GM18508 (cell line): ENCODE results near the gene TMEM161B.
"Not testable (repeated sequence)": the region's sequence is repeated elsewhere in the genome, so short reads cannot be mapped to it uniquely, and the experiment has no call there.

ENCODE experiments used
- ATAC-seq: cut with Tn5 transposase; IDR thresholded peaks from one replicate; pipeline ENCODE4 v1.9.1; 2021; ENCODE audit warnings: moderate number of reproducible peaks; ENCODE audit not compliant: insufficient read depth, unreplicated experiment

TMEM161B gene

DNA sequence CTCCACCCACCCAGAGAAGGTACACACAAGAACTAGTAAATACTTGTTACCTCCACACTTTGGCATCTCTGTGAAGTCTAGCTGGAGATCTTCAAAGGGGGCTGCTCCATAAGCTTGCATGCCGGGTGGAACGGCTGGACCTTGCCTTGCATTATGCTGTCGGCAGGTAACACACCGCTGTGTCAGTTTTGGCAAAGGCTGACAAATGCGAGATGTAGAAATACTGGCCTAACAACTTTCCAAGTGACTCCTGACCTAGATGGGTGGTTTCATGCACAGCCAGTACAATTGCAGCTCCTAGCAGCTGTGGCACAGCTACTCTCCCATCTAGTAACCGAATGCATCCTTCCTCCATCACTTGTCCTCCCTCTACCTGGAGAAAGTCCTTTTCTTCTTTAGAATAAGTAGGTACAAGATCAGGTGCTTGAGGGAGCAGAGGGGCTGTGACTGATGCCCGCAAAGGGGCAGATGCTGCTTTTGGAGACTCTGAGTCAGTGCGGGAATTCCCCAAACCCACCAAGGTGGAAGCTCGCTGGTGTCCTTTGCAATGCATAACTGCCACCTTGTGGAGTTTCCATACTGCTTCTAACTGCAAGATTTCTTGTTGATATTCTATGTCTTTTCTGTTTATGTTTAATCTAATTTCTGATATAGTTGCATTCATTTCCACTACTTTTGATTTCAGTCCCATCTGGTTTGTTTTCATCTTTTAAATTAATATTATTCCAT, 78.4 kb downstream of the TMEM161B start:
- no peak for ATAC-seq

DNA sequence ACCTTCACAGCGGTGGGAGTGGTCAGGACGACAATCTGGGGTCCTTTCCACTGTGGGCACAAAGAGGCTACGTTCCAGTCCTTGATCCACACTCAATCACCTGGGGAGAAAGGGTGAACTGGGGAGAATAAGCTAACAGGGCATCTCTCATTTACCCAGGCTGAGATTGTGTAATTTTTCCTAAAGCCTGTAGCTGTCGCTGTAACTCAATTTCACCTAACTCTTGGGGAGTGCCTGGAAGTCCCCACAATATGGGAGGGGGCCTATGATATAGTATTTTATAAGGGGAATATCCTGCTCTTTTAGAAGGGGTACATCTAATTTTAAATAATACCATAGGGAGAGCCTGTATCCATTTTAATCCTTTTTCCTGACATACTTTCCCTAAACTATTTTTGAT, 79.2 kb downstream of the TMEM161B start:
- ATAC-seq = not testable (repeated sequence)

DNA sequence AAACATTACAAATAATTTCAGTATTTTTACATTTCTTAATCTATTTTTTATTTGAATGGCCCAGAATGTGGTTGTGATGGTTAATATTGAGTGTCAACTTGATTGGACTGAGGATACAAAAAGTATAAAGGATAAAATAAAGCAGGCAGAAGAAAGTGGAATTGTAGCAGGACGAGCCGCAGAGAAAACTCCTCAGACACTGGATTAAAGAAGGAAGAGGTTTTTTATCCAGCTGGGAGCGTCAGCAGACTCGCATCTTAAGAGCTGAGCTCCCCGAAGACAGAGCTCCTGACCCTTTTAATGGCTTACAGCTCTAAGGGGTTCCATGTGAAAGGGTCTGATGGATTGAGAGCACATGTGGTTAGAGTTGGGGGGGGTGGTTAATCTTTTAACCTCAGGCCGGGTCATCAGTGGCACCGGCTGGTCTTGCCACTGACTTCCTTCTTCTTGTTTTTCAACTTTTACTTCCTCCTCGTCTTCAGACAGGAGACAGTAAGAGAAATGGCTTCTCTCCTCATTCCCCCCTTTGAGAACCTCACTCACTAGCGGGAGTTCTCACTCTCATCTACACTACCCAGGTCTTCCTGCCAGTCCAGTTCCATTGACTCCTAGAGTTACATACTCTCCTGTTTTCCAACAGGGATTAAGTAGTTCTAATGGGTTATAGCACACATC, 80.0 kb downstream of the TMEM161B start:
- ATAC-seq = no peak

DNA sequence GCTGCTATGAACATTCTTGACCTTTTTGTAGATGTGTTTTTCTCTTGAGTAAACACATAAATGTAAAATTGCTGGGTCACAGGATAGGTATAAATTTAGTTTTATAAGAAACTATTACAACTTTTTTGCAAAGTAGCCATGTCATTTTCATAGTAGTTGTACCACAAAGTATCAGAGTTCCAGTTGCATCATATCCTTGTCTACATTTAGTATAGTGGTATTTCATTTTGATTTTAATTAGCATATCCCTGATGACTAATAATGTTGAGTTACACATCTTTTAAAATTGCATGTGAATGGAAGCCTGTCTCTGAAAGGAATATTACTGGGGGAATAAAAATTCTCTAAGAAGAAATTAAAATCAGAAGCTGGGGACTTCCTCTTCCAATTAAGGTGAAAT, 85.4 kb downstream of the TMEM161B start:
- no peak for ATAC-seq

DNA sequence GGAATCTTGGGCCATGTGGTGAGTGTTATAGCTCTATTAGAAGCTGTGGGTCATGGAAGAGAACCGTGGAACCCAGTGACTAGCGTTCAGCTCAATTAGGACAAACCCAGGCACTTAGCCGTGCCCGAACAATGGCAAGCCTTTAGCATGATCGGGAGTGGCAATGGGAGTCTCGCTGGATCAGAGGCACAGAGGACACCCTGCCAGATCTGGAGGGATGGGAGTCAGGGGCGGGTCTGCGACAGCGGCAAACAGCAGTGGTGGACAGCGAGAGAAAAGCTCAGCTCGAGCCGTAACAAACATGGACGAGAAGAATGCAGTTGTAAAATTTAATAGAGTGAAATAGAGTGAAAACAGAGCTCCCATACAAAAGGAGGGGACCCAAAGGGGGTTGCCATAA, 91.2 kb downstream of the TMEM161B start:
- ATAC-seq = not testable (repeated sequence)

DNA sequence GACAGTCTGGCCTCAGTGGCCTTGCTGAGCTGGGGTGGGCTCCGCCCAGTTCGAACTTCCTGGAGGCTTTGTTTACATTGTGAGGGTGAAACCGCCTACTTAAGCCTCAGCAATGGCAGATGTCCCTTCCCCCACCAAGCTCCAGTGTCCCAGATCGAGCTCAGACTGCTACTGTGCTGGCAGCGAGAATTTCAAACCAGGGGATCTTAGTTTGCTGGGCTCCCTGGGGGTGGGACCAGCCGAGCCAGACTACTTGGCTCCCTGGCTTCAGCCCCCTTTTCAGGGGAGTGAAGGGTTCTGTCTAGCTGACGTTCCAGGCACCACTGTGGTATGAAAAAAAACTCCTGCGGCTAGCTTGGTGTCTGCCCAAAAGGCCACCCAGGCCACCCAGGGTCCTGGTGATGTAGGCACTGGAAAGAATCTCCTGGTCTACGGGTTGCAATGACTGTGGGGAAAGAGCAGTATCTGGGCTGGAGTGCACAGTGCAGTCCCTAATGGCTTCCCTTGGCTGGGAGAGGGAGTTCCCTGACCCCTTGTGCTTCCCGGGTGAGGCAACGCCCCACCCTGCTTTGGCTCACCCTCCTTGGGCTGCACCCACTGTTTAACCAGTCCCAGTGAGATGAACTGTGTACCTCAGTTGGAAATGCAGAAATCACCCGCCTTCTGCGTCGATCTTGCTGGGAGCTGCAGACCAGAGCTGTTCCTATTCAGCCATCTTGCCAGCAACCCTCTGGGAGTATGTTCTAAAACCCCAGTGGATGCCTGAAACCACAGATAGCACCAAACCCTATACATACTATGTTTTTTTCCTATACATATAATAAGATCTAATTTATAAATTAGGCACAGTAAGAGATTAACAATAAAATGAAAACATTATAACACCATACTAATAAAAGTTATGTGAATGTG, 95.5 kb downstream of the TMEM161B start:
- ATAC-seq = no peak

DNA sequence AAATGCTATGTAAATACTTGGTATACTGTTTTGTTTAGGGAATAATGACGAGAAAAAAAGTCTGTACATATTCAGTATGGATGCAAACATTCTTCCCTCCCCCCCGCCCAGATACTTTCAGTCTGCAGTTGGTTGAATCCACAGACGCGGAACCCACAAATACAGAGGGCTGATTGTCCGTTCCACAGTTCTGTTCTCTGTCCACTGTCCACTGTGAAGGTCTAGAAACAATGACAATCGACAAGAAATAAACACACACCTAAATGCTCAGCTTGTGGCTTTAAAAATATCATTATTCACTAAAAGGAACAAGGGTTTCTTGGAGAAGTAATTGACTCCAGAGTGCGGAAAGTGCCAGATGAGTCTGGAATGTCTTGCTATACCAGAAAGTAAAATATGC, 109.1 kb downstream of the TMEM161B start:
- no peak for ATAC-seq

DNA sequence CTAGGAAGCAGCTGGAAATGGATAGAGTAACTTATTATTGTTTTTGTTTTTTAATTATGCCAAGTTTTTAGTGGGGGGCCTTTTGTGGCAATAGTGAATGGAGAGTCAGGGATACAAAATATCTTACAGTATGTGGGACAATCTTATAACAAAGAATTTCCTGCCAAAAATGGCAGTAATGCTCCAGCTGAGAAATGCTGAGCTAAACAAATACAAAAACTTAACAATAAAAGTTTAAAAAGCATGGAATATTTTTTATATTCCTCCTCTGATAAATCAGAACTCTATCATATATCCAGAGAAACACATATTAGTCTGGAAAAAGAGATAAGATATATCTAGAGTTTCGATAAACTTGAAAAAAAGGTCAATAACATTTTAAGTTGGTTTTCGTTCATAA, 110.6 kb downstream of the TMEM161B start:
- no peak for ATAC-seq

DNA sequence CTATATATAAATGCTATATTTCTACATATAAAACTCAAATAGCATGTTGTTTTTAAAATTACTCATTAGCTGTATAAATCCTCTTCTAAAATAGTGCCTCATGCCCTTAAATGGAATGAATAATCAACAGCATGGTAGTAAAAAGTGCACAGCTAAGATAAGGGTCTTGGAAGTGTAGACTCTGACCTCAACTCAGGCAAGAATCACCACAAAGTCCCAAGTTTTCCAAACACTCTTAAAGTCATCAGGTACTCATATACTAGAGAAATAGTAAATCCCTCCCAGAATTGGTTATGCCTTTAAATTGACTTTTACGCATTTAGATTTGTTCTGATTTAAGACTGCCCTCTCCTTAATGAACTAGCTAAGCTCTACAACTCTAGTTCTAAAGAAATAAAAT, 113.8 kb downstream of the TMEM161B start:
- no peak for ATAC-seq

DNA sequence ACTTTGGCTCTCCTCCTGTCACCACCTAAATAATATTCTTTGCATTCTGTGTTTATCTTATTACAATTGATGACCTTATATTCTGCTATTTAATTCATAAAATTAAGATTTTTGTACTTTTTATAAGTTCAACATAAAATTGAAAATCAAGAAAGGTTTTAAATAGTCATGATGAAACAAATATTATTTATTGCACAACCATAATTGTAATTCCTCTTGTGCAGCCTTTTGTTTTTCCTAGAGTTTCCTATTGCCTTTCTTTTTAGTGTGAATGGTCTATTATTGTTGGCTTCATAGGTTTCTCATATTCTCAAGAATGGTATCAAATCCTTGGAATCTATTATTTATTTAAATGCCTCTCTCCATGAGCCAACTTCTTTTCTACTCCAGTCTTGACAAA, 117.9 kb downstream of the TMEM161B start:
- no peak for ATAC-seq

DNA sequence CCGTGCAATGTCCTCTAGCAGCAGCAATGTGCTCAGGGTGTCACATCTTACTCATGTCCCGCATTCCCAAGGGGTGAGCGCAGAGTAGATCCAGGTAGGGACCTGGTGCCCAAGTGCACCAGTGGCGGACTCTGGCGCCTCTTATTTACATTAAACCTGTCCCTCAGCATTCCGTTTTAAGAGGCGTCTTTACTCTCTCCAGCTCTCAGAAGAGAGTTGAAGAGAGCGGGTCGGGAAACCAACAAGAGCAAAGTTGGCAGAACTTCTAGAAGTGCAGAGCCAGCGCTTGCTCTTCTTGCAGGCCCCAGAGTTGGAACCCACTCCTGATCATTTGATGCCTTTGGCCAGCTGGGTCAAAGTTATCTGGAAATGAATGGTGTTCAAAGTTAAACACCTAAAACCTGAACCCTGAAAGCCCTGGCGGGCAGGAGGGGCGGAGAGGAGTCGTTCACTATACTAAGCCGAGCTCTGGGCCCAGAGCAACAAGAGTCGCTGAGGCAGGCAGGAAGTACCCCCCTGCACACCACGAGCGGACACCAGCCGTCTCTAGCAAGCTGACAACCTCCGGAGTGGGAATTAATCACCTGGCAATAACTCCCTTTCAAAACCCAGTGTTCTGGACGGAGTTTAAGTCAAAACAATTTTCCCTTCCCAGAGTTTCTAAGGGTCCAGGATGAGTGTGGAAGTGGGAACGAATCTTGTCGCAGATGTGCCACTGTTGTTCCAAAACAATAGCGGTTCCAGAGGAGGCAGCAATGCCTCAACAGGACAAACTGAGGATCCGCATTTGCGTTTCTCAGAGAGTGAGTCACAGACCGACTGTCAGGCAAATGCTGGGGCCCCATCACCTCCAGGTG, 122.8 kb downstream of the TMEM161B start:
- ATAC-seq = no peak

DNA sequence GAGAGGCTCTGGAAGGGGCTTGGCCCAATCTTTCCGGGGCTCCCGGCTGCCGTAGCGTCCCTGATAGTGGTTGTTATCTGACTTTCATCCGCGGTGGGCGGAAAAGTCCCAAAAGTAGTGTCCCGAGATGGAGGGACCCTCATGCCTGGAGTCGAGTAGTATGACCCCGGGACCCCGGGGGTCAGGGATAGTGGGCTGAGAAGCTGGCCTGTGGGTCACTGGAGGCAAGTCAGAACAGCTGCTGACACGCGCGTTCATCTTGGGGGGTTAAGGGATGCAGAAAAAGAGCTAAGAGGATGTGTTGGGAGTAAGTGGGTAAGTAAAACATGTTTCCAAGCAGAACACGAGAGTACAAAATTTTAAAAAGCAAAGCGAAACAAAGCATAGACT, 123.4 kb downstream of the TMEM161B start:
- no peak for ATAC-seq
